ENCODE measurements around the gene SHISA9. TPM values are rescaled to one million over a fixed set of nuclear protein-coding genes. Genes with fewer than 3 reads are reported as not detected.

SHISA9 gene
- total RNA-seq, 1 experiment from 2014 or later = not detected

DNA sequence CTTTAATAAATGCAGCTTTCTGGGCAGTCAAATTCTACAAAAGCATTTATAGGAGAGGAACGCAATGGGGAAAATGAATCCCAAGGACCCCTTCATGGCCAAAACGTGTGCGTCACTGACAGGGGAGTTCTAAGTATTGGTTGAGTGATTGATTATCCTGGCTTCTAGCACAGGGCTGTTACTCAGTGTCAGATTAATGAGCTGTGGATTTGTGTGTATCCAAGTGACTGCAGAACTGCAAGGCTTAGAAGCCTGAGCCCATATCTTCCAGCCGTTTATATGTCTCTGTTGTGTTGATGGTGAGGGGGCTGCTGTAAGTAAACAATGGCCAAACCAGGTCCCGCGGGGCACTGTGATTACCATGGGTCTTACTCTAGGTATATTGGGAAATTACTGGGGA, 129.4 kb downstream of the SHISA9 start:
- DNase-seq (no peak), ATAC-seq (no peak)
- no peak overlapping the region for H3K27ac ChIP-seq (ENCODE audit: low read length)
- no peaks in the 10 kb centered on the region for H3K79me2 ChIP-seq (ENCODE audit: low read length)
- H3K36me3 ChIP-seq (ENCODE audit: low read depth, low read length) = no peaks in the 10 kb centered on the region
- CTCF ChIA-PET = no interaction called here
- intact Hi-C loops (cut with micrococcal nuclease) = no loop called here
- H4K20me1 ChIP-seq (ENCODE audit: low read length) = no peaks in the 10 kb centered on the region
- H2AFZ ChIP-seq (ENCODE audit: low read length) = no peak overlapping the region
- no peaks in the 10 kb centered on the region for H3K9me2 ChIP-seq (replicated peaks; ENCODE audit: low read length)
- no peak overlapping the region for H3K9ac ChIP-seq (ENCODE audit: low read length)
- H3K4me1 ChIP-seq (ENCODE audit: insufficient read depth, low read length) = no peaks in the 10 kb centered on the region
- no peaks in the 10 kb centered on the region for H3F3A ChIP-seq (ENCODE audit: low read length, unreplicated experiment)
- POLR2A ChIA-PET (ENCODE audit: unreplicated experiment) = no interaction called here
- no peak overlapping the region for H3K4me3 ChIP-seq (ENCODE audit: low read length)
- H3K4me2 ChIP-seq (ENCODE audit: low read length) = no peak overlapping the region
- BruUV-seq (replicated peaks) = no TSS peak
- no peaks in the 10 kb centered on the region for H3K9me3 ChIP-seq (ENCODE audit: low read length)
- TF ChIP-seq, protein P1, sequence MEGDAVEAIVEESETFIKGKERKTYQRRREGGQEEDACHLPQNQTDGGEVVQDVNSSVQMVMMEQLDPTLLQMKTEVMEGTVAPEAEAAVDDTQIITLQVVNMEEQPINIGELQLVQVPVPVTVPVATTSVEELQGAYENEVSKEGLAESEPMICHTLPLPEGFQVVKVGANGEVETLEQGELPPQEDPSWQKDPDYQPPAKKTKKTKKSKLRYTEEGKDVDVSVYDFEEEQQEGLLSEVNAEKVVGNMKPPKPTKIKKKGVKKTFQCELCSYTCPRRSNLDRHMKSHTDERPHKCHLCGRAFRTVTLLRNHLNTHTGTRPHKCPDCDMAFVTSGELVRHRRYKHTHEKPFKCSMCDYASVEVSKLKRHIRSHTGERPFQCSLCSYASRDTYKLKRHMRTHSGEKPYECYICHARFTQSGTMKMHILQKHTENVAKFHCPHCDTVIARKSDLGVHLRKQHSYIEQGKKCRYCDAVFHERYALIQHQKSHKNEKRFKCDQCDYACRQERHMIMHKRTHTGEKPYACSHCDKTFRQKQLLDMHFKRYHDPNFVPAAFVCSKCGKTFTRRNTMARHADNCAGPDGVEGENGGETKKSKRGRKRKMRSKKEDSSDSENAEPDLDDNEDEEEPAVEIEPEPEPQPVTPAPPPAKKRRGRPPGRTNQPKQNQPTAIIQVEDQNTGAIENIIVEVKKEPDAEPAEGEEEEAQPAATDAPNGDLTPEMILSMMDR (conservative IDR thresholded peaks at IDR 0.05; ENCODE audit: low read depth, low read length) = no peak
- TF ChIP-seq EZH2 (IDR thresholded peaks at IDR 0.05; ENCODE audit: low read length, unreplicated experiment) = no peak
- no peak for TF ChIP-seq EZH2phosphoT487 (IDR thresholded peaks at IDR 0.05; ENCODE audit: borderline replicate concordance, low read length)
- no peaks in the 10 kb centered on the region for H3K27me3 ChIP-seq (ENCODE audit: low read length)

DNA sequence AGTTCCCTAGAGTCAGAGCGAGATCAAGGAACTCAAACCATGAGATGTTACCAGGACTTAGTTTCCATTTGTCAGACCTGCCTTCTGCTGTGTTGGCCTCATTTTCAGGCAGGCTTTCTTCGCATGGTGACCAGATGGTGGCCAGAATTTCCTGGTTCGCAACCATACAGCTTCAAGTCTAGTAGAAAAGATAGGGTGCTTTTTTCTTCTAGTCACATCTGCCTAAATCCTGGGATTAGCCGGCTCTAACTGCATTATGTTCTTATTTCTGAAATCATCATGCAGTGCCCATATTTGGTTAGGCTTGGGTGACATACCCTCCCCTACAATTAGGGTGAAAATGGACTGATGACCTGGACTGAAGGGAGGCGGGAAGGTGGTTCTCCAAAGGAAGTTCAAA, 131.5 kb downstream of the SHISA9 start:
- Histone ChIP-seq H3K4me1 (ENCODE audit: insufficient read depth, low read length) (no peaks in the 10 kb centered on the region), H2AFZ (ENCODE audit: low read length) (no peak overlapping the region), H3K9me2 (replicated peaks; ENCODE audit: low read length) (no peaks in the 10 kb centered on the region), H3K9me3 (ENCODE audit: low read length) (no peaks in the 10 kb centered on the region), H3K4me2 (ENCODE audit: low read length) (no peak overlapping the region), H3K27me3 (ENCODE audit: low read length) (no peaks in the 10 kb centered on the region), H4K20me1 (ENCODE audit: low read length) (no peaks in the 10 kb centered on the region), H3K9ac (ENCODE audit: low read length) (no peak overlapping the region), H3F3A (ENCODE audit: low read length, unreplicated experiment) (no peaks in the 10 kb centered on the region), H3K4me3 (ENCODE audit: low read length) (no peak overlapping the region), H3K27ac (ENCODE audit: low read length) (no peak overlapping the region), H3K79me2 (ENCODE audit: low read length) (no peaks in the 10 kb centered on the region), H3K36me3 (ENCODE audit: low read depth, low read length) (no peaks in the 10 kb centered on the region)
- TF ChIP-seq EZH2phosphoT487 (IDR thresholded peaks at IDR 0.05; ENCODE audit: borderline replicate concordance, low read length) = no peak
- TF ChIP-seq EZH2 (IDR thresholded peaks at IDR 0.05; ENCODE audit: low read length, unreplicated experiment) = no peak
- TF ChIP-seq, protein P1 (conservative IDR thresholded peaks at IDR 0.05; ENCODE audit: low read depth, low read length) = no peak
- ATAC-seq (no peak), DNase-seq (no peak)
- intact Hi-C loops (cut with micrococcal nuclease) = no loop called here
- ChIA-PET CTCF (no interaction called here), POLR2A (ENCODE audit: unreplicated experiment) (no interaction called here)
- BruUV-seq (replicated peaks) = no TSS peak

DNA sequence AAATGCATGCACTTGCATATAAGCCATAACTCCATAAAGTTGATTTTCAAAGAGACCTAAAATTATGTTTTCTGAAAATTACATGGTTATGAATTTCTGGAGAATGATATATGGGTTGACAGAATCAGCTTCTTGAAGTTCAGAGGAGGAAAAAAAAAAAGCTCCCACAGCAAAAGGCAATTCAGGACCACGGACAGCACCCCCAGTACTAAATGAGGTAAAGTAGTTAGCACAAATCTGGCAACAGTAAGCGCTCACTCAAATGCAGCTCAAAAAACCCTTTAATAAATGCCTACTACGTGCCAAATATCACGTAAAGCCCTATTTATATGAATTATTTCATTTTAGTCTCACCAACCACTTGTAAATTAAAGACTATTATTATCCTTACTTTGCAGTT, 135.2 kb downstream of the SHISA9 start:
- Histone ChIP-seq H3K4me2 (ENCODE audit: low read length) (no peak overlapping the region), H3K27me3 (ENCODE audit: low read length) (no peaks in the 10 kb centered on the region), H3K79me2 (ENCODE audit: low read length) (no peaks in the 10 kb centered on the region), H3F3A (ENCODE audit: low read length, unreplicated experiment) (no peaks in the 10 kb centered on the region), H3K27ac (ENCODE audit: low read length) (no peak overlapping the region), H3K9me2 (replicated peaks; ENCODE audit: low read length) (no peaks in the 10 kb centered on the region), H3K36me3 (ENCODE audit: low read depth, low read length) (no peaks in the 10 kb centered on the region), H3K4me3 (ENCODE audit: low read length) (no peak overlapping the region), H3K4me1 (ENCODE audit: insufficient read depth, low read length) (no peaks in the 10 kb centered on the region), H2AFZ (ENCODE audit: low read length) (no peak overlapping the region), H3K9me3 (ENCODE audit: low read length) (no peaks in the 10 kb centered on the region), H3K9ac (ENCODE audit: low read length) (no peak overlapping the region), H4K20me1 (ENCODE audit: low read length) (no peaks in the 10 kb centered on the region)
- no TSS peak for BruUV-seq (replicated peaks)
- ChIA-PET CTCF (no interaction called here), POLR2A (ENCODE audit: unreplicated experiment) (no interaction called here)
- peak; percentile 44 for DNase-seq
- no peak for ATAC-seq
- intact Hi-C loops (cut with micrococcal nuclease) = no loop called here
- TF ChIP-seq EZH2 (IDR thresholded peaks at IDR 0.05; ENCODE audit: low read length, unreplicated experiment) (no peak), EZH2phosphoT487 (IDR thresholded peaks at IDR 0.05; ENCODE audit: borderline replicate concordance, low read length) (no peak)
- TF ChIP-seq, protein P1 (conservative IDR thresholded peaks at IDR 0.05; ENCODE audit: low read depth, low read length) = no peak
